ENCODE data around the gene TIMM13. TPM values are rescaled to one million over a fixed set of nuclear protein-coding genes. Genes with fewer than 3 reads are reported as not detected.

The TIMM13 gene
- total and polyA plus RNA-seq, 10 donors: 21.1 to 87.5 (median 44.6) TPM

- Histone ChIP-seq H3K27me3 (replicated peaks in 1 of 7) (no peaks in the 10 kb centered on the region), H3K4me3 (no peak overlapping the region), H3K9me3 (peaks cover 0 to 3% (median 0%) of the 10 kb centered on the region in 8 donors), H3K27ac (no peak overlapping the region), H3K36me3 (no peaks in the 10 kb centered on the region), H3K4me1 (peaks cover 0 to 36% (median 15%) of the 10 kb centered on the region in 6 donors)
- TF ChIP-seq CTCF (IDR thresholded peaks at IDR 0.05 in 8 of 11, conservative IDR thresholded peaks at IDR 0.05 in 3 of 11) (peak; percentile 61 to 90 (median 84)), POLR2AphosphoS5 (IDR thresholded peaks at IDR 0.05) (no peak), POLR2A (IDR thresholded peaks at IDR 0.05) (no peak)
- intact Hi-C loops (cut with DNase I; ENCODE audit: low total_unique reads): loop anchor here (5.0 kb wide), 1 partner anchor 154 kb away; the partner anchor contains the start of genes PLEKHJ1 and SF3A2
- no peak for DNase-seq
- WGBS, 5 donors: 6 to 10% (median 9%) methylated on average over 10 of the region's 10 CpGs
Measured at GRCh38 chr19:2391118-2391725, 36.2 kb downstream of the TIMM13 start.

- Histone ChIP-seq H3K27me3 (replicated peaks in 1 of 7) (peaks cover 0 to 12% (median 0%) of the 10 kb centered on the region in 7 donors), H3K4me1 (peaks cover 0 to 31% (median 14%) of the 10 kb centered on the region in 6 donors), H3K36me3 (no peaks in the 10 kb centered on the region), H3K4me3 (no peak overlapping the region), H3K9me3 (peaks cover 0 to 3% (median 0%) of the 10 kb centered on the region in 8 donors), H3K27ac (no peak overlapping the region)
- intact Hi-C loops (cut with DNase I; ENCODE audit: low total_unique reads): no loop called here
- DNase-seq: no peak
- no peak for TF ChIP-seq POLR2AphosphoS5 (IDR thresholded peaks at IDR 0.05)
- no peak for TF ChIP-seq CTCF (IDR thresholded peaks at IDR 0.05 in 8 of 11, conservative IDR thresholded peaks at IDR 0.05 in 3 of 11)
- no peak for TF ChIP-seq POLR2A (IDR thresholded peaks at IDR 0.05)
- WGBS, 5 donors: 79 to 90% (median 82%) methylated on average over 17 to 21 of the region's 21 CpGs
Measured at GRCh38 chr19:2389594-2389993, 37.8 kb downstream of the TIMM13 start.

- Histone ChIP-seq H3K27me3 (replicated peaks in 1 of 7) (peaks cover 0 to 23% (median 0%) of the 10 kb centered on the region in 7 donors), H3K9me3 (no peaks in the 10 kb centered on the region), H3K27ac (no peak overlapping the region), H3K4me1 (peaks cover 0 to 32% (median 8%) of the 10 kb centered on the region in 6 donors), H3K4me3 (no peak overlapping the region), H3K36me3 (no peaks in the 10 kb centered on the region)
- WGBS, 5 donors: 72 to 82% (median 78%) methylated on average over 20 of the region's 20 CpGs
- intact Hi-C loops (cut with DNase I; ENCODE audit: low total_unique reads): no loop called here
- TF ChIP-seq POLR2A (IDR thresholded peaks at IDR 0.05) (no peak), CTCF (IDR thresholded peaks at IDR 0.05 in 8 of 11, conservative IDR thresholded peaks at IDR 0.05 in 3 of 11) (no peak), POLR2AphosphoS5 (IDR thresholded peaks at IDR 0.05) (no peak)
- DNase-seq: no peak
Measured at GRCh38 chr19:2387367-2388288, 39.8 kb downstream of the TIMM13 start.

Measured in spleen (tissue), 11 donors.